ENCODE results near the gene NME9. TPM values are rescaled to one million over a fixed set of nuclear protein-coding genes. Genes with fewer than 3 reads are reported as not detected.
"Not testable (repeated sequence)": the region's sequence is repeated elsewhere in the genome, so short reads cannot be mapped to it uniquely, and the experiment has no call there.

The NME9 gene
- total RNA-seq, 1 experiment from 2014 or later = not detected

DNA sequence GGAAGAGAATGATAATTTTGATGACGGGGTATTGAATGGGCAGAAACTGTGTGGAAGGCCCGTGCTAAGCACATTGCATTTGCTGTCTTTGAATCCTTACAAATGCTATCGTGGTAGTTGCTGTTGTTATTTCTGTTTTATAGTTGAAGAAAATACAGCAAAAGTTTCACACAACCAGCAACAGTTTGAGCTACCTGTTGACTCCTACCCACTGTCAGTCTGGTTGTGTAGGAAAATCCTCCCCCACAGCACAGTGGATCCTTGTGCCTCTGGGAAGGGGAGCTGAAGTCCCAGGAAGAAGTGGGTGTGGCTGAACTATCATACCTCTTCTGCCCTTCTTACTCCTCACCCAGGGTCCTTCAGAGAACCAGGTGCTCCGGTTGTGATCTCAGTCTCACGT lies 48.2 kb upstream of the NME9 start:
- CTCF ChIA-PET = no interaction called here

DNA sequence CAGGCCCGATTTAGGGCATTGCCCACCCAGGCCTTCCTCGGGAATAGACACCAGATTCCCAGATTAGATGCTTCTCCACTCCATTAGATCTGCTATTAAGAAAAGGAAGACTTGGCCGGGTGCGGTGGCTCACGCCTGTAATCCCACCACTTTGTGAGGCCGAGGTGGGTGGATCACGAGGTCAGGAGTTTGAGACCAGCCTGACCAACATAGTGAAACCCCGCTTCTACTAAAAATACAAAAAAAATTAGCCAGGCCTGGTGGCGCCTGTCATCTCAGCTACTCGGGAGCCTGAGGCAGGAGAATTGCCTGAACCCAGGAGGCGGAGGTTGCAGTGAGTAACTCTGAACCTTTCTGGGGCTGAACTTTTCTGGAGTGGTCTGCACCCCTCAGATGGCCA lies 47.6 kb upstream of the NME9 start:
- H3K4me3 Mint-ChIP-seq; CTCF ChIA-PET; DNase-seq (ENCODE audit: low spot score); H3K27me3 Mint-ChIP-seq (ENCODE audit: low read depth); ATAC-seq; H3K36me3 Mint-ChIP-seq; POLR2A ChIA-PET; H3K27ac Mint-ChIP-seq; H3K9me3 Mint-ChIP-seq: not testable (repeated sequence)
- peaks cover 10% of the 10 kb centered on the region for H3K4me1 Mint-ChIP-seq

More for the DNA sequence above, 48.2 kb upstream of the NME9 start:
- H3K4me1 Mint-ChIP-seq = peaks cover 11% of the 10 kb centered on the region
- DNase-seq (ENCODE audit: low spot score) (no peak), ATAC-seq (no peak)
- no peaks in the 10 kb centered on the region for H3K9me3 Mint-ChIP-seq
- peaks cover 7% of the 10 kb centered on the region; the same call in 1 of the 2 replicates for H3K36me3 Mint-ChIP-seq
- POLR2A ChIA-PET = no interaction called here
- H3K4me3 Mint-ChIP-seq = no peak overlapping the region
- no peak overlapping the region for H3K27ac Mint-ChIP-seq
- TF ChIP-seq KAT7 (CRISPR knock-in tag; IDR thresholded peaks at IDR 0.05; ENCODE audit: borderline replicate concordance) (no peak), ESRRA (CRISPR knock-in tag; IDR thresholded peaks at IDR 0.05; ENCODE audit: borderline replicate concordance) (no peak), FOXP1 (CRISPR knock-in tag; IDR thresholded peaks at IDR 0.05; ENCODE audit: borderline replicate concordance) (no peak), NR1H2 (CRISPR knock-in tag; IDR thresholded peaks at IDR 0.05) (no peak), ETV6 (CRISPR knock-in tag; IDR thresholded peaks at IDR 0.05) (no peak), RELA (CRISPR knock-in tag; IDR thresholded peaks at IDR 0.05; ENCODE audit: borderline replicate concordance) (no peak), NFATC4 (CRISPR knock-in tag; IDR thresholded peaks at IDR 0.05) (no peak), TP53 (CRISPR knock-in tag; IDR thresholded peaks at IDR 0.05) (no peak), NFE2L1 (CRISPR knock-in tag; IDR thresholded peaks at IDR 0.05) (no peak)
- TF ChIP-seq, protein P1, sequence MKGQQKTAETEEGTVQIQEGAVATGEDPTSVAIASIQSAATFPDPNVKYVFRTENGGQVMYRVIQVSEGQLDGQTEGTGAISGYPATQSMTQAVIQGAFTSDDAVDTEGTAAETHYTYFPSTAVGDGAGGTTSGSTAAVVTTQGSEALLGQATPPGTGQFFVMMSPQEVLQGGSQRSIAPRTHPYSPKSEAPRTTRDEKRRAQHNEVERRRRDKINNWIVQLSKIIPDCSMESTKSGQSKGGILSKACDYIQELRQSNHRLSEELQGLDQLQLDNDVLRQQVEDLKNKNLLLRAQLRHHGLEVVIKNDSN (CRISPR knock-in tag; IDR thresholded peaks at IDR 0.05) = no peak
- TF ChIP-seq, protein P2, sequence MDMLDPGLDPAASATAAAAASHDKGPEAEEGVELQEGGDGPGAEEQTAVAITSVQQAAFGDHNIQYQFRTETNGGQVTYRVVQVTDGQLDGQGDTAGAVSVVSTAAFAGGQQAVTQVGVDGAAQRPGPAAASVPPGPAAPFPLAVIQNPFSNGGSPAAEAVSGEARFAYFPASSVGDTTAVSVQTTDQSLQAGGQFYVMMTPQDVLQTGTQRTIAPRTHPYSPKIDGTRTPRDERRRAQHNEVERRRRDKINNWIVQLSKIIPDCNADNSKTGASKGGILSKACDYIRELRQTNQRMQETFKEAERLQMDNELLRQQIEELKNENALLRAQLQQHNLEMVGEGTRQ (CRISPR knock-in tag; IDR thresholded peaks at IDR 0.05) = no peak
- TF ChIP-seq, protein P3, sequence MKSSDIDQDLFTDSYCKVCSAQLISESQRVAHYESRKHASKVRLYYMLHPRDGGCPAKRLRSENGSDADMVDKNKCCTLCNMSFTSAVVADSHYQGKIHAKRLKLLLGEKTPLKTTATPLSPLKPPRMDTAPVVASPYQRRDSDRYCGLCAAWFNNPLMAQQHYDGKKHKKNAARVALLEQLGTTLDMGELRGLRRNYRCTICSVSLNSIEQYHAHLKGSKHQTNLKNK (CRISPR knock-in tag; IDR thresholded peaks at IDR 0.05) = no peak
- TF ChIP-seq, protein P4, sequence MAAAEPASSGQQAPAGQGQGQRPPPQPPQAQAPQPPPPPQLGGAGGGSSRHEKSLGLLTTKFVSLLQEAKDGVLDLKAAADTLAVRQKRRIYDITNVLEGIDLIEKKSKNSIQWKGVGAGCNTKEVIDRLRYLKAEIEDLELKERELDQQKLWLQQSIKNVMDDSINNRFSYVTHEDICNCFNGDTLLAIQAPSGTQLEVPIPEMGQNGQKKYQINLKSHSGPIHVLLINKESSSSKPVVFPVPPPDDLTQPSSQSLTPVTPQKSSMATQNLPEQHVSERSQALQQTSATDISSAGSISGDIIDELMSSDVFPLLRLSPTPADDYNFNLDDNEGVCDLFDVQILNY (CRISPR knock-in tag; IDR thresholded peaks at IDR 0.05) = no peak
- TF ChIP-seq, protein P5, sequence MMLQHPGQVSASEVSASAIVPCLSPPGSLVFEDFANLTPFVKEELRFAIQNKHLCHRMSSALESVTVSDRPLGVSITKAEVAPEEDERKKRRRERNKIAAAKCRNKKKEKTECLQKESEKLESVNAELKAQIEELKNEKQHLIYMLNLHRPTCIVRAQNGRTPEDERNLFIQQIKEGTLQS (CRISPR knock-in tag; conservative IDR thresholded peaks at IDR 0.05) = no peak
- TF ChIP-seq, protein P6, sequence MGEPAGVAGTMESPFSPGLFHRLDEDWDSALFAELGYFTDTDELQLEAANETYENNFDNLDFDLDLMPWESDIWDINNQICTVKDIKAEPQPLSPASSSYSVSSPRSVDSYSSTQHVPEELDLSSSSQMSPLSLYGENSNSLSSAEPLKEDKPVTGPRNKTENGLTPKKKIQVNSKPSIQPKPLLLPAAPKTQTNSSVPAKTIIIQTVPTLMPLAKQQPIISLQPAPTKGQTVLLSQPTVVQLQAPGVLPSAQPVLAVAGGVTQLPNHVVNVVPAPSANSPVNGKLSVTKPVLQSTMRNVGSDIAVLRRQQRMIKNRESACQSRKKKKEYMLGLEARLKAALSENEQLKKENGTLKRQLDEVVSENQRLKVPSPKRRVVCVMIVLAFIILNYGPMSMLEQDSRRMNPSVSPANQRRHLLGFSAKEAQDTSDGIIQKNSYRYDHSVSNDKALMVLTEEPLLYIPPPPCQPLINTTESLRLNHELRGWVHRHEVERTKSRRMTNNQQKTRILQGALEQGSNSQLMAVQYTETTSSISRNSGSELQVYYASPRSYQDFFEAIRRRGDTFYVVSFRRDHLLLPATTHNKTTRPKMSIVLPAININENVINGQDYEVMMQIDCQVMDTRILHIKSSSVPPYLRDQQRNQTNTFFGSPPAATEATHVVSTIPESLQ (CRISPR knock-in tag; IDR thresholded peaks at IDR 0.05) = no peak
- TF ChIP-seq, protein P7, sequence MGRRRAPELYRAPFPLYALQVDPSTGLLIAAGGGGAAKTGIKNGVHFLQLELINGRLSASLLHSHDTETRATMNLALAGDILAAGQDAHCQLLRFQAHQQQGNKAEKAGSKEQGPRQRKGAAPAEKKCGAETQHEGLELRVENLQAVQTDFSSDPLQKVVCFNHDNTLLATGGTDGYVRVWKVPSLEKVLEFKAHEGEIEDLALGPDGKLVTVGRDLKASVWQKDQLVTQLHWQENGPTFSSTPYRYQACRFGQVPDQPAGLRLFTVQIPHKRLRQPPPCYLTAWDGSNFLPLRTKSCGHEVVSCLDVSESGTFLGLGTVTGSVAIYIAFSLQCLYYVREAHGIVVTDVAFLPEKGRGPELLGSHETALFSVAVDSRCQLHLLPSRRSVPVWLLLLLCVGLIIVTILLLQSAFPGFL (CRISPR knock-in tag; IDR thresholded peaks at IDR 0.05; ENCODE audit: borderline replicate concordance) = no peak
- H3K27me3 Mint-ChIP-seq (ENCODE audit: low read depth) = no peaks in the 10 kb centered on the region

DNA sequence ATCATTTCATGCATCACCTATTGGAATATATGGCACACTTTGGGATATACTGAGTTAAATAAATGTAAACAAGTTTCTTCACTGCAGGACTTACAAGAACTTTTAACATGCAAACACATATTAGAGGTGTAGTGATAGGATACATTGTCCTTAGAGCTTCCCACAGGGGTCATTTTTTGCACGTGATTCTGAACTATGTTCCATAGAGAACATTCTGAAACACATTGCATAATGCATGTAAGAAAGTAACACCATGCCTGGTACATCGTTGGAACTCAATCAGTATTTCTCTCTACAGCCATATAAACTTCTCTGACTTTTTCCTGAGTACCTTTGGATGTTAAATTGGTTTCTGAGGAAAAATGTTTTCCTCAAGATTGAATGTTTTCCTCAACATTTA lies 47.0 kb upstream of the NME9 start:
- H3K36me3 Mint-ChIP-seq = peaks cover 7% of the 10 kb centered on the region; the same call in 1 of the 2 replicates
- TF ChIP-seq SP1 (CRISPR knock-in tag; conservative IDR thresholded peaks at IDR 0.05) = no peak
- TF ChIP-seq, protein P8, sequence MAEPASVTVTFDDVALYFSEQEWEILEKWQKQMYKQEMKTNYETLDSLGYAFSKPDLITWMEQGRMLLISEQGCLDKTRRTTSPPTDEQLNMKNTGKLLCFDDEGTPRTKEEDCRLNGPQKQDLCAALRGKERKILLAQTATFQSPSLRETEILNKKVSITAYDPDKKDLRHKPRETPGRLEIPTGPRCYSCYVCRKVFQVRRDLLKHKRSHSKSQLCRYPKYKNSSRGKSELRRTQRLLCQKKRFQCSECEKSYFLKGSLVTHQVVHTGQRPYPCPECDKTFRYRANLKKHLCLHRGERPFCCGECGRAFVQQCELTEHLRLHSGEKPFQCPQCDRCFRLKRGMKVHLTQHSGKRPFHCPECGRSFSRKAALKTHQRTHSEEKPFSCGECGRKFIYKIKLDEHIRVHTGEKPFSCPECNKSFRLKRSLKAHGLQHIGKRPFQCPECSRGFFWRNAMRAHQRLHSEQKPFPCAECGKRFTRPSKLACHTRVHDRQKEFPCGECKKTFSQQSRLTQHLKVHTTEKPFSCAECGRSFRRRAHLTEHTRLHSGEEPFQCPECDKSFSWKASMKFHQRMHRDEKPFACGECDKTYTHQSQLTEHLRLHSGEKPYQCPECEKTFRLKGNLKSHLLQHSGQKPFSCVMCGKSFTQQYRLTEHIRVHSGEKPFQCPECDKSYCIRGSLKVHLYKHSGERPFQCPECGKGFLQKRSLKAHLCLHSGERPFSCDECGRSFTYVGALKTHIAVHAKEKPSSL (CRISPR knock-in tag; conservative IDR thresholded peaks at IDR 0.05) = no peak
- no peak for TF ChIP-seq SMAD3 (CRISPR knock-in tag; IDR thresholded peaks at IDR 0.05; ENCODE audit: borderline replicate concordance)
- TF ChIP-seq GTF2I (CRISPR knock-in tag; conservative IDR thresholded peaks at IDR 0.05) = no peak
- no peak for TF ChIP-seq ZNF396 (CRISPR knock-in tag; IDR thresholded peaks at IDR 0.05; ENCODE audit: borderline replicate concordance)
- no peak for TF ChIP-seq TEAD1 (CRISPR knock-in tag; IDR thresholded peaks at IDR 0.05)
- TF ChIP-seq, protein P4 (CRISPR knock-in tag; IDR thresholded peaks at IDR 0.05) = no peak
- TF ChIP-seq NR1H2 (CRISPR knock-in tag; IDR thresholded peaks at IDR 0.05) = no peak

More for the DNA sequence above, 47.0 kb upstream of the NME9 start:
- POLR2A ChIA-PET = no interaction called here
- H3K27me3 Mint-ChIP-seq (ENCODE audit: low read depth) = no peaks in the 10 kb centered on the region
- H3K9me3 Mint-ChIP-seq = no peaks in the 10 kb centered on the region
- ATAC-seq (no peak), DNase-seq (ENCODE audit: low spot score) (no peak)
- H3K4me1 Mint-ChIP-seq = peaks cover 7% of the 10 kb centered on the region
- CTCF ChIA-PET = no interaction called here
- H3K27ac Mint-ChIP-seq = no peak overlapping the region
- H3K4me3 Mint-ChIP-seq = no peak overlapping the region
